ENCODE measurements around the gene DENND1C. TPM values are rescaled to one million over a fixed set of nuclear protein-coding genes. Genes with fewer than 3 reads are reported as not detected.

Gene DENND1C
- total RNA-seq, 3 donors from 2014 or later = 3.8 to 4.7 (median 4.1) TPM

DNA sequence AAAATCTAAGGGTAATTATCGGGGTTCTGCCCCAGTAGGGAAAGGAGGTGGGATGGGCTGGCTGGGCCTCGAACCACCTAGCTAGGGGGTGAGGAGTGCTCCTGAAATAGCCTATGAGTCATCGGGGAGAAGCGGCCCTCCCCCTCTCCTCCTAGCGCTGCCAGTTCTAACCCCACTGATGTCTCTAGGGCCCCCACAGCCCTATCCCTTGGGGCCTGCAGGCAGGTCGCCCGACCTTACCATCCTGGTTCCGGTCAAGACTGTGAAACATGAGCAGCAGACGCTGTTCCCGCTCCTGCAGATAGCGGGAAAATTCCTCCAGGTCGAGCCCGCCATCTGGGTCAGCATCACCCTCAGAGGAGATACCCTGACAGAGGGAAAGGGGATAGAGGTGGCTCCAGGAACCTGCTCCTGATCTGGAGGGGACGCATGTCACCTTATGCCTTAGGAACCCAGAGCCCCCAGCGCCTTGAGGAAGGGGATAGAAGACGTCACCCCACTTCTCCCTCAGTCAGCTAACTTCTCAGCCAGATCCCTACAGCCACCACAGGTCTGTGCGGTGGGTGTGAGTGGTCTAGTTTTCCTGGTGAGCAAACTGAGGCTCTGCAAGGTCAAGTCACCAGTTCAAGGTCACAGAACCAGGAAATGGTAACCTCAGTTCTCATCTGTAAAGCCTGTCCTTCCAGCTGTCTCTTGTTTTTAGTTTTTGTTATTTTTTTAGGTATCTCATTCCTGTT is 23.5 kb downstream of the DENND1C start:
- DNase-seq (no peak), ATAC-seq (no peak)
- H3K9me3 ChIP-seq = peaks cover 7% of the 10 kb centered on the region
- intact Hi-C loops (cut with DNase I, micrococcal nuclease) = no loop called here
- peaks cover 8% of the 10 kb centered on the region for H3K36me3 ChIP-seq (ENCODE audit: low read depth)
- peaks cover 20% of the 10 kb centered on the region for H3K4me1 ChIP-seq (ENCODE audit: low read depth)
- TF ChIP-seq, protein P1, sequence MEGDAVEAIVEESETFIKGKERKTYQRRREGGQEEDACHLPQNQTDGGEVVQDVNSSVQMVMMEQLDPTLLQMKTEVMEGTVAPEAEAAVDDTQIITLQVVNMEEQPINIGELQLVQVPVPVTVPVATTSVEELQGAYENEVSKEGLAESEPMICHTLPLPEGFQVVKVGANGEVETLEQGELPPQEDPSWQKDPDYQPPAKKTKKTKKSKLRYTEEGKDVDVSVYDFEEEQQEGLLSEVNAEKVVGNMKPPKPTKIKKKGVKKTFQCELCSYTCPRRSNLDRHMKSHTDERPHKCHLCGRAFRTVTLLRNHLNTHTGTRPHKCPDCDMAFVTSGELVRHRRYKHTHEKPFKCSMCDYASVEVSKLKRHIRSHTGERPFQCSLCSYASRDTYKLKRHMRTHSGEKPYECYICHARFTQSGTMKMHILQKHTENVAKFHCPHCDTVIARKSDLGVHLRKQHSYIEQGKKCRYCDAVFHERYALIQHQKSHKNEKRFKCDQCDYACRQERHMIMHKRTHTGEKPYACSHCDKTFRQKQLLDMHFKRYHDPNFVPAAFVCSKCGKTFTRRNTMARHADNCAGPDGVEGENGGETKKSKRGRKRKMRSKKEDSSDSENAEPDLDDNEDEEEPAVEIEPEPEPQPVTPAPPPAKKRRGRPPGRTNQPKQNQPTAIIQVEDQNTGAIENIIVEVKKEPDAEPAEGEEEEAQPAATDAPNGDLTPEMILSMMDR (IDR thresholded peaks at IDR 0.05) = no peak
- no peak overlapping the region for H3K4me3 ChIP-seq

DNA sequence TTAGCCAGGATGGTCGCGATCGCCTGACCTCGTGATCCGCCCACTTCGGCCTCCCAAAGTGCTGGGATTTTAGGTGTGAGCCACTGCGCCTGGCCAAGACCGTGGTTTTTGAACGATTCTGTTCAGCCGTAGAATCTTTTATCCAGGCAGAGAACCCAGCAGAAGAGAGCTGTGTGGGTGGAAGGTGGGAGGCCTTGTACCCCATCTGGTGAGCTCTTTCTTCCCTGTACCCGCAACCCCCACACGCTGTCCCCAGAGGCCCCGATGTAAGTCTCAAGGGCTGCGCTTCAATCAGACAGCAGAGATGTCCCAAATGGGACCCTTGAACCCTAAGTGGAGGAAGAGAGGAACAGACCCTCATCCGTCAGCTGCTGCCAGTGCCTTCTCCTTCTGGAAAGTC is 25.7 kb downstream of the DENND1C start:
- Histone ChIP-seq H3K9me3 (peaks cover 7% of the 10 kb centered on the region), H3K4me1 (ENCODE audit: low read depth) (peaks cover 6% of the 10 kb centered on the region), H3K4me3 (no peak overlapping the region), H3K36me3 (ENCODE audit: low read depth) (peaks cover 8% of the 10 kb centered on the region)
- ATAC-seq (no peak), DNase-seq (no peak)
- intact Hi-C loops (cut with DNase I, micrococcal nuclease) = no loop called here
- TF ChIP-seq, protein P1 (IDR thresholded peaks at IDR 0.05) = no peak

DNA sequence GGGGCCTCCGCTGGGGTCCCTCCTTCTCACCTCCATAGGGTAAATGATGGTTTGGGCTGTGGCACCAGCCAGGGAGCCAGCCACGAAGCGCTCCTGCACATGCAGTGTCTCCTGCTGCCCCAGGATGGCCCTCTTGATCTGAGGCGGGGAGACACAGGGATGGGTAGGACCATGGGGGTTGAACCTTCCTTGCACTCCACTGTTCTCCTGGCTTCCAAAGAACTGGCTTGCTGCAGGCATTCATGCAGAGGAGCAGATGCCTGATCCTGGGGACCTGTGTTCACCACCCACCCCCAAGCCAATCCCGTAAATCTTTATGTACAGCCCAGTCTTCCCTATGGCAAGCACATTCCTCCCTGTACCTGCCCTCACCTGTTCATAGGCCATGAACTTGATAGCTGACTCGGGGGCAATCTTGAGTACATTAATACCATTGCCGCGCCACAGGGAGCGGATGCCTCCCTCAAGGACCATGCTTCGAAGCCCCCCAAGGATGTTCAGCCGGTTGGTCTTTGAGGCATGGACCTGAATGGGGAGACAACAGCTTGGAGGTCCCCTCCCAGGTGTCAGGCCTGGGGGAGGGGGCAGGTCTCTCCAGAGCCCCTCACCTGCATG is 27.5 kb downstream of the DENND1C start:
- Histone ChIP-seq H3K36me3 (ENCODE audit: low read depth) (peaks cover 8% of the 10 kb centered on the region), H3K4me3 (no peak overlapping the region), H3K4me1 (ENCODE audit: low read depth) (peaks cover 6% of the 10 kb centered on the region), H3K9me3 (peaks cover 7% of the 10 kb centered on the region)
- intact Hi-C loops (cut with DNase I, micrococcal nuclease) = no loop called here
- ATAC-seq (no peak), DNase-seq (no peak)
- TF ChIP-seq, protein P1 (IDR thresholded peaks at IDR 0.05) = no peak

DNA sequence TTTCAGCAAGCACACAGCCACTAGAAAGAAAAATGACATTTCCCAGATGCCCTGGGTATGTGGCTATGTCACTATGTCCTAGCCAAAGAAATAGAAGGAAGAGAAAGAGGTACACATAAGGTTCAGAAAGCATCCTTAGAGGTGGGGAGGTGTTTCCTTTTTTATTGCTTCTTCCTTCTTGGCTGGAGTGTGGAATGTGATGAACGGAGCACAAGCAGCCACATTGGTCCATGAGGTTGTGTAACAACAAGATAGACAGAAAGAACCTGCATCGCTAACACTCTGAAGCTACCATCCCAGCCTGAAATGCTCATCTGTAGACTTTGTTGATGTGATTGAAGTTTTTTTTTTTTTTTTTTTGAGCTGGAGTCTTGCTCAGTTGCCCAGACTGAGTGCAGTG is 28.7 kb downstream of the DENND1C start:
- Histone ChIP-seq H3K9me3 (peaks cover 7% of the 10 kb centered on the region), H3K36me3 (ENCODE audit: low read depth) (peaks cover 8% of the 10 kb centered on the region), H3K4me1 (ENCODE audit: low read depth) (no peaks in the 10 kb centered on the region), H3K4me3 (no peak overlapping the region)
- intact Hi-C loops (cut with DNase I, micrococcal nuclease) = no loop called here
- TF ChIP-seq, protein P1 (IDR thresholded peaks at IDR 0.05) = no peak
- DNase-seq = no peak
- ATAC-seq = no peak

DNA sequence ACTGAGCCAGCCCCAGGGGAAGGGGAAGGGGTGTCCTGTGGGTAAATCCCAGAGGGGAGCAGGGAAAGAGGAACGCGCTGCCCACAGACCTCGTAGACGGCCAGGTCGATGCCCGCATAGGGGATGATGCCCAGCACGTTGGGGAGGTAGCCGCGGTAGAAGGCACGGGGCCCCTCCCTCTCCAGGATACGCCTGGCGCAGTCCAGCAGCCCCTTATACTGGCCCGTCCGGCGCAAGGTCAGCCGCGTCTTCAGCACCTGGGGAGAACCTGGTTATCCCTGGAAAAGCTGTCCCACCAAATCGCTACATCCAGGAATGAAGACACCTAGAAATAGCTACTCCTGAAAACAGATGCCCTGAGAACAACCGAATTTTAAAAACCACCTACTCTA is 29.4 kb downstream of the DENND1C start:
- no peak overlapping the region for H3K4me3 ChIP-seq

More for the DNA sequence above, 29.4 kb downstream of the DENND1C start:
- no peaks in the 10 kb centered on the region for H3K4me1 ChIP-seq (ENCODE audit: low read depth)
- ATAC-seq (no peak), DNase-seq (no peak)
- peaks cover 8% of the 10 kb centered on the region for H3K36me3 ChIP-seq (ENCODE audit: low read depth)
- TF ChIP-seq, protein P1 (IDR thresholded peaks at IDR 0.05) = no peak
- intact Hi-C loops (cut with DNase I, micrococcal nuclease) = no loop called here
- peaks cover 7% of the 10 kb centered on the region for H3K9me3 ChIP-seq

Data from mucosa of descending colon (tissue), 3 donors.